GM21447 (cell line): ENCODE results near the gene PI16.

Experiments used
- ATAC-seq: cut with Tn5 transposase; IDR thresholded peaks from one replicate; pipeline ENCODE4 v1.9.1; 2021; ENCODE audit not compliant: unreplicated experiment

The PI16 gene

GRCh38 chr6:36954262-36954931 lies at the start of gene PI16:
Gene PI16, plus strand, starts transcription at chr6:36954738. Its CDS starts 23 bp downstream, at chr6:36954761.
- no peak for ATAC-seq

GRCh38 chr6:36904851-36905393 lies 49.6 kb upstream of the PI16 start:
- ATAC-seq, result no peak

GRCh38 chr6:36906539-36907325 lies 47.8 kb upstream of the PI16 start:
- no peak for ATAC-seq

GRCh38 chr6:36907781-36908180 lies 46.8 kb upstream of the PI16 start:
- ATAC-seq, result no peak

- ATAC-seq, result no peak
These were observed 45.8 kb upstream of the PI16 start for GRCh38 chr6:36908747-36909146.

GRCh38 chr6:36912030-36912454 lies 42.5 kb upstream of the PI16 start:
- ATAC-seq, result peak; percentile 13

GRCh38 chr6:36912586-36912985 lies 42.0 kb upstream of the PI16 start:
- ATAC-seq, result peak; percentile 94

GRCh38 chr6:36913082-36913481 lies 41.5 kb upstream of the PI16 start:
- ATAC-seq, result no peak

GRCh38 chr6:36914227-36914794 lies 40.2 kb upstream of the PI16 start:
- ATAC-seq, result no peak

- no peak for ATAC-seq
These were observed 38.9 kb upstream of the PI16 start for GRCh38 chr6:36915599-36915998.

- ATAC-seq, result no peak
These were observed 38.4 kb upstream of the PI16 start for GRCh38 chr6:36916126-36916525.

GRCh38 chr6:36917541-36918193 lies 36.9 kb upstream of the PI16 start:
- no peak for ATAC-seq

- no peak for ATAC-seq
These were observed 34.5 kb upstream of the PI16 start for GRCh38 chr6:36920049-36920448.

GRCh38 chr6:36920546-36920945 lies 34.0 kb upstream of the PI16 start:
- ATAC-seq, result no peak

- no peak for ATAC-seq
These were observed 30.4 kb upstream of the PI16 start for GRCh38 chr6:36924131-36924530.

- ATAC-seq, result no peak
These were observed 29.7 kb upstream of the PI16 start for GRCh38 chr6:36924778-36925374.

GRCh38 chr6:36925809-36926208 lies 28.7 kb upstream of the PI16 start:
- ATAC-seq, result no peak

- ATAC-seq, result no peak
These were observed 27.6 kb upstream of the PI16 start for GRCh38 chr6:36926708-36927513.

- ATAC-seq, result no peak
These were observed 26.6 kb upstream of the PI16 start for GRCh38 chr6:36927691-36928546.
